Activated CD4-positive, alpha-beta memory T cell treated with anti-CD3 and anti-CD28 coated beads, Interleukin-2, amount 10 ng/mL, durations not matched to agents 7 days and 5 days (primary cell): ENCODE measurements around the gene KATNB1. TPM values are rescaled to one million over a fixed set of nuclear protein-coding genes. Genes with fewer than 3 reads are reported as not detected.

Experiments
- CTCF ChIA-PET: fragments of 350-600 bp; sonication (Branson Sonifier 250); formaldehyde crosslinking; loops from one replicate; lab custom pipeline; 2021; ENCODE audit warnings: antibody characterized with exemption, inconsistent platforms; lab: Charles Lee
- POLR2A ChIA-PET: fragments of 350-600 bp; sonication (Branson Sonifier 250); formaldehyde crosslinking; loops from one replicate; lab custom pipeline; 2021; ENCODE audit warnings: antibody characterized with exemption; lab: Charles Lee
- DNase-seq: peaks from one replicate; pipeline ENCODE4 v3.0.0-alpha.2; 2020
- H3K27ac Mint-ChIP-seq: one replicate; pipeline ENCODE4 v1.8.0; 2021; ENCODE audit warnings: mild to moderate bottlenecking, mixed read lengths
- H3K27me3 Mint-ChIP-seq: one replicate; pipeline ENCODE4 v1.8.0; 2021; ENCODE audit warnings: mixed read lengths
- H3K36me3 Mint-ChIP-seq: one replicate; pipeline ENCODE4 v1.8.0; 2021; ENCODE audit warnings: low read depth, mixed read lengths
- H3K4me1 Mint-ChIP-seq: one replicate; pipeline ENCODE4 v1.8.0; 2021; ENCODE audit warnings: mixed read lengths
- H3K4me3 Mint-ChIP-seq: one replicate; pipeline ENCODE4 v1.8.0; 2021; ENCODE audit warnings: mild to moderate bottlenecking, mixed read lengths
- H3K9me3 Mint-ChIP-seq: one replicate; pipeline ENCODE4 v1.8.0; 2021; ENCODE audit warnings: mixed read lengths
- total RNA-seq, 2 experiments: library from RNA; stranded (reverse); gene quantifications; one replicate each; pipeline ENCODE4 v1.2.3, GENCODE V29; 2021

The KATNB1 gene
- total RNA-seq, 2 experiments from 2014 or later = 33.3 to 33.4 TPM

GRCh38 chr16:57783116-57783515 lies 47.5 kb downstream of the KATNB1 start:
- no peaks in the 10 kb centered on the region for H3K4me1 Mint-ChIP-seq
- POLR2A ChIA-PET = no interaction called here
- no peak for DNase-seq
- no peaks in the 10 kb centered on the region for H3K9me3 Mint-ChIP-seq
- no peak overlapping the region for H3K27ac Mint-ChIP-seq
- no peaks in the 10 kb centered on the region for H3K27me3 Mint-ChIP-seq
- no peaks in the 10 kb centered on the region for H3K36me3 Mint-ChIP-seq
- H3K4me3 Mint-ChIP-seq = no peak overlapping the region
- CTCF ChIA-PET = no interaction called here

GRCh38 chr16:57783883-57784282 lies 48.3 kb downstream of the KATNB1 start:
- Mint-ChIP-seq H3K9me3 (no peaks in the 10 kb centered on the region), H3K4me1 (no peaks in the 10 kb centered on the region), H3K27ac (no peak overlapping the region), H3K4me3 (no peak overlapping the region), H3K36me3 (no peaks in the 10 kb centered on the region), H3K27me3 (no peaks in the 10 kb centered on the region)
- ChIA-PET CTCF (interaction anchor here (0.6 kb wide), 1 partner anchor 362 kb away, joined by 3 read pairs; no protein-coding TSS in a partner anchor), POLR2A (no interaction called here)
- no peak for DNase-seq

GRCh38 chr16:57784334-57784733 lies 48.8 kb downstream of the KATNB1 start:
- Mint-ChIP-seq H3K36me3 (no peaks in the 10 kb centered on the region), H3K27ac (no peak overlapping the region), H3K4me3 (no peak overlapping the region), H3K9me3 (no peaks in the 10 kb centered on the region), H3K27me3 (no peaks in the 10 kb centered on the region), H3K4me1 (no peaks in the 10 kb centered on the region)
- ChIA-PET POLR2A (no interaction called here), CTCF (no interaction called here)
- DNase-seq = no peak

DNA sequence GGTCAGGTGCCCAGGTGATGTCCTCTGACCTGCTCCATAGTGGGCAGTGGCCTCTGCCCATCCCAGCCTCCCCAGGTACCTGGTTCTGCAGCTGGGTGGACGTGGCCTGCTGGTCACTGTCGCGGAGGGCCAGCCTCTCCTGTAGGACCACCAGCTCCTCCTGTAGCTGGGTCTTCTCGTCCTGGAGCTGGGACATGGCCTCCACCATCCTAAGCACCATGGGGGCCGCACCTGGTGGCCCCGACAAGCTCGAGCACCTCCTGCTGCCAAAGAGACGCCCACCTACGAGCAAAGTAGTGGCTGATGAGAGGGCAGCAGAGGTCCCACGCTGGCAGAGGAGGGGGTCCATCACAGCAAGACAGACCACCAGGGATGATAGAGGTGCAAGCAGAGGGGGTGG lies 49.8 kb downstream of the KATNB1 start:
- DNase-seq = no peak
- no peaks in the 10 kb centered on the region for H3K27me3 Mint-ChIP-seq
- POLR2A ChIA-PET = no interaction called here
- no peak overlapping the region for H3K27ac Mint-ChIP-seq
- H3K36me3 Mint-ChIP-seq = no peaks in the 10 kb centered on the region
- CTCF ChIA-PET = no interaction called here
- no peaks in the 10 kb centered on the region for H3K4me1 Mint-ChIP-seq
- no peak overlapping the region for H3K4me3 Mint-ChIP-seq
- no peaks in the 10 kb centered on the region for H3K9me3 Mint-ChIP-seq

DNA sequence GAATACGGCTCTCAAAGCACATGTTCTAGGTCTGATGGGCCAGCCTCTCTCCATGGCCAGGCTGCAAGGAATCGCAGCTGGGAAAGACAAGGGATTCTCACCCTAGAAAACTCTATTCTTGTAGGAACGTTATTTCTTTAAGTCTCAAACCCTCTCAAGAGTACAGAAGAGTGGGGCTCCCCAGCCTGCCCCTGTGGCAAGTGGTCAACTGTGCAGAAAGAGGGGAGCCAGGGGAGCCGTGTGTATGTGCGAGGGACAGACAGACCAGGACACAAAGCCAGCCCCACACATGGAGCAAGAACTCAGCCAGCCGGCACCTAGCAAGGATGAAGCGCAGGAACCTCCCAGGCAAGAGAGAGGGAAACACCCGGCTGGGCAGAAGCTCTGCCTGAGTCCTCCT lies 50.4 kb downstream of the KATNB1 start:
- Mint-ChIP-seq H3K27me3 (no peaks in the 10 kb centered on the region), H3K9me3 (no peaks in the 10 kb centered on the region), H3K27ac (no peak overlapping the region), H3K4me3 (no peak overlapping the region), H3K4me1 (no peaks in the 10 kb centered on the region), H3K36me3 (no peaks in the 10 kb centered on the region)
- no peak for DNase-seq
- ChIA-PET POLR2A (no interaction called here), CTCF (no interaction called here)

DNA sequence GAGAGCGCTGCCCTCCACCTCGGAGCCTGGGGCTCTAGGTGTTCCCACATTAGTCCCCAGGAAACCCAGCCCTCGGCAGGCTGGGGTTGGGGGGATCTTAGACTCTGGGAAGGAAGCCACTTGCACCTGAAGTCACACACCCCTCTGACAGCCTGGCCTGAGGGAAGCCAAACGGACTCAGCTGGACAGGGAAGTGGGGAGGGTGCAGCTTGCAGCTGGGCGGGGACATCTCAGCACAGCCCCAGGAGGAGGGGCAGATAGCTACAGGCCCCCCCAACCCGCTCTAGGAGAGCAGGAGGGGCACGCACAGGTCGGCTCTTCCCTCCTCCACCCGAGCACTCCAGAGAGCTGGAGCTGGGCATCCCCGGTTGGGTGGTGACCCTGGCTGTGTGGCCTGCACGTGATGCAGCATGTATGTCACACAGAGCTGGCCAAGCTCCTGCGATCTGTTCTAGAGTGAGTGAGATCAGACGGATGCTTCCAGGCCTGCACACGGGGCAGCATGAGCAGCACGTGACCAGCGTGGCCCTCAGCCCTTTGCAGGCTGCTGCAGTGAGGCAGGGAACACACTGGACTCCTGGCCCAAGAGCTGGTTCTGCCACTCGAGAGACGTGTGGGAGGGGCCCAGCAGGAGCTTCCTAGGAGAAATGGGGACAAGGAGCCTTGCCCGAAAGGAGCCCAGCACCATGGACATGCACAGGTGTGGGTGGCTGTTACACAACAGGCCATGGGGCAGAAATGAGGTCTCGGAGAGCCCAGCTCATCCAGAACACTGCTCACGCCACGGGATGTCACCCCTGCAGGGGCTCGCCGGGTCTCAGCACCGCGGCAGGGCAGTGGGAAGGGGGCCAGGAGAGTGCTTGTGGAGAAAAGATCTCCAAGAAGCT lies 51.3 kb downstream of the KATNB1 start:
- H3K4me1 Mint-ChIP-seq = no peaks in the 10 kb centered on the region

GRCh38 chr16:57787519-57787905 lies 51.9 kb downstream of the KATNB1 start:
- H3K27ac Mint-ChIP-seq = no peak overlapping the region
- H3K9me3 Mint-ChIP-seq = no peaks in the 10 kb centered on the region
- H3K4me3 Mint-ChIP-seq = no peak overlapping the region
- no peak for DNase-seq
- peaks cover 2% of the 10 kb centered on the region for H3K27me3 Mint-ChIP-seq
- ChIA-PET POLR2A (no interaction called here), CTCF (no interaction called here)
- no peaks in the 10 kb centered on the region for H3K36me3 Mint-ChIP-seq
- H3K4me1 Mint-ChIP-seq = no peaks in the 10 kb centered on the region

More for the DNA sequence above, 51.3 kb downstream of the KATNB1 start:
- DNase-seq = no peak
- Mint-ChIP-seq H3K9me3 (no peaks in the 10 kb centered on the region), H3K4me3 (no peak overlapping the region), H3K36me3 (no peaks in the 10 kb centered on the region), H3K27me3 (no peaks in the 10 kb centered on the region), H3K27ac (no peak overlapping the region)
- CTCF ChIA-PET = no interaction called here
- POLR2A ChIA-PET = no interaction called here

- ChIA-PET POLR2A (no interaction called here), CTCF (no interaction called here)
- no peaks in the 10 kb centered on the region for H3K36me3 Mint-ChIP-seq
- no peak overlapping the region for H3K27ac Mint-ChIP-seq
- DNase-seq = no peak
- H3K9me3 Mint-ChIP-seq = no peaks in the 10 kb centered on the region
- H3K27me3 Mint-ChIP-seq = peaks cover 2% of the 10 kb centered on the region
- no peak overlapping the region for H3K4me3 Mint-ChIP-seq
- H3K4me1 Mint-ChIP-seq = no peaks in the 10 kb centered on the region
Observed at GRCh38 chr16:57788252-57788841, 52.8 kb downstream of the KATNB1 start.

DNA sequence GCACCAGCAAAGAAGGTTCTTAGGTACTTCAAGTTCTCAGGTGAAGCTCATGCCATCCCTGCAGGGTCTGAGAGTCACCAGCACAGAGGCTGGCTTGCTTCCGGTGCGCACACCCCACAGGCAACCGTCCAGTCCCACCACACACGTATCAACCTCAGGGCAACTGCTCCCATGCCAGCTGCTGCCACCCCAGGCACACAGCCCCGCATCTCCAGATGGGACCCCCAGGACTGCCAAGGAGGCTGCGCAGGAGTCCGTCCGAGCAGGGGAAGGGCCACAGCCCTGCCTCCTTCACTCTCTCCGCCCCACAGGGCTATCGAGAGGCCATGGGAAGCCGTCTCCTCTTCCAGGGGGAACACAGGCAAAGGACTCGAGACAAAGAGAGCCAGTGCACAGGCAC lies 53.4 kb downstream of the KATNB1 start:
- no peak overlapping the region for H3K27ac Mint-ChIP-seq
- no peak overlapping the region for H3K4me3 Mint-ChIP-seq
- H3K4me1 Mint-ChIP-seq = no peaks in the 10 kb centered on the region
- no peaks in the 10 kb centered on the region for H3K36me3 Mint-ChIP-seq
- no peaks in the 10 kb centered on the region for H3K9me3 Mint-ChIP-seq
- CTCF ChIA-PET = no interaction called here
- peaks cover 2% of the 10 kb centered on the region for H3K27me3 Mint-ChIP-seq
- POLR2A ChIA-PET = no interaction called here
- DNase-seq = no peak

- POLR2A ChIA-PET = no interaction called here
- Mint-ChIP-seq H3K4me3 (no peak overlapping the region), H3K36me3 (no peaks in the 10 kb centered on the region), H3K27me3 (peaks cover 2% of the 10 kb centered on the region), H3K4me1 (no peaks in the 10 kb centered on the region), H3K9me3 (no peaks in the 10 kb centered on the region), H3K27ac (no peak overlapping the region)
- CTCF ChIA-PET = no interaction called here
- no peak for DNase-seq
Observed at GRCh38 chr16:57791195-57791892, 55.8 kb downstream of the KATNB1 start.

GRCh38 chr16:57791893-57792461 lies 56.4 kb downstream of the KATNB1 start:
- Mint-ChIP-seq H3K4me1 (peaks cover 1% of the 10 kb centered on the region), H3K4me3 (no peak overlapping the region), H3K36me3 (no peaks in the 10 kb centered on the region), H3K9me3 (no peaks in the 10 kb centered on the region), H3K27me3 (peaks cover 4% of the 10 kb centered on the region), H3K27ac (no peak overlapping the region)
- POLR2A ChIA-PET = no interaction called here
- DNase-seq = no peak
- CTCF ChIA-PET = interaction anchor here (0.5 kb wide), 1 partner anchor 71 kb away, joined by 4 read pairs; no protein-coding TSS in a partner anchor

- ChIA-PET CTCF (interaction anchor here (1.3 to 1.8 kb wide), 3 partner anchors 12 to 219 kb away, joined by 3 to 5 read pairs (median 3); no protein-coding TSS in a partner anchor), POLR2A (interaction anchor here (1.1 kb wide), 1 partner anchor 15 kb away, joined by 3 read pairs; no protein-coding TSS in a partner anchor)
- Mint-ChIP-seq H3K27ac (no peak overlapping the region), H3K9me3 (no peaks in the 10 kb centered on the region), H3K4me3 (no peak overlapping the region), H3K27me3 (peaks cover 13% of the 10 kb centered on the region), H3K36me3 (no peaks in the 10 kb centered on the region), H3K4me1 (peaks cover 14% of the 10 kb centered on the region)
- no peak for DNase-seq
Observed at GRCh38 chr16:57794849-57795430, 59.4 kb downstream of the KATNB1 start.
